LoVo (cell line): Measurements from ENCODE around the gene ST14.
"Not testable (repeated sequence)": the region's sequence is repeated elsewhere in the genome, so short reads cannot be mapped to it uniquely, and the experiment has no call there.

Source experiments
- DNase-seq: peaks from one replicate; pipeline ENCODE4 v3.0.0-alpha.2; 2016; ENCODE audit warnings: low spot score

Gene ST14

GRCh38 chr11:130227373-130227772 is 67.8 kb downstream of the ST14 start:
- DNase-seq = no peak

GRCh38 chr11:130233486-130233885 is 73.9 kb downstream of the ST14 start:
- DNase-seq = not testable (repeated sequence)

- DNase-seq = not testable (repeated sequence)
Observed at GRCh38 chr11:130233888-130234287, 74.3 kb downstream of the ST14 start.

- no peak for DNase-seq
Observed at GRCh38 chr11:130234315-130234714, 74.7 kb downstream of the ST14 start.

- DNase-seq = no peak
Observed at GRCh38 chr11:130237282-130238006, 77.9 kb downstream of the ST14 start.

GRCh38 chr11:130241713-130242112 is 82.1 kb downstream of the ST14 start:
- DNase-seq = no peak

- DNase-seq = no peak
Observed at GRCh38 chr11:130243816-130244215, 84.2 kb downstream of the ST14 start.

- no peak for DNase-seq
Observed at GRCh38 chr11:130244848-130245247, 85.3 kb downstream of the ST14 start.

- DNase-seq = not testable (repeated sequence)
Observed at GRCh38 chr11:130245375-130245774, 85.8 kb downstream of the ST14 start.

- DNase-seq = no peak
Observed at GRCh38 chr11:130246270-130246669, 86.7 kb downstream of the ST14 start.

- no peak for DNase-seq
Observed at GRCh38 chr11:130246738-130247137, 87.2 kb downstream of the ST14 start.

GRCh38 chr11:130247319-130247718 is 87.7 kb downstream of the ST14 start:
- no peak for DNase-seq

GRCh38 chr11:130249371-130249770 is 89.8 kb downstream of the ST14 start:
- no peak for DNase-seq

- not testable (repeated sequence) for DNase-seq
Observed at GRCh38 chr11:130249929-130250328, 90.3 kb downstream of the ST14 start.

- DNase-seq = not testable (repeated sequence)
Observed at GRCh38 chr11:130251763-130252162, 92.2 kb downstream of the ST14 start.
